H1 (cell line): ENCODE data around the gene GABARAPL1. TPM values are rescaled to one million over a fixed set of nuclear protein-coding genes. Genes with fewer than 3 reads are reported as not detected.

Source experiments
- CTCF ChIA-PET: fragments of 300-600 bp; sonication (Branson Sonifier 250); formaldehyde crosslinking; loops from one replicate; lab custom pipeline; 2021; ENCODE audit not compliant: partially characterized antibody; lab: Charles Lee
- POLR2A ChIA-PET: fragments of 300-600 bp; sonication (Branson Sonifier 250); formaldehyde crosslinking; loops from one replicate; lab custom pipeline; 2021; ENCODE audit warnings: inconsistent platforms; ENCODE audit not compliant: partially characterized antibody; lab: Charles Lee
- DNase-seq, 2 experiments: peaks; one replicate each; pipeline versions ENCODE4 v3.0.0 to v3.0.0-alpha.2; 2010 to 2022; ENCODE audit warnings: low spot score in 2 of 2, low read depth in 1 of 2, mixed read lengths in 1 of 2
- FAIRE-seq: peaks from 2 replicates; lab custom pipeline; 2011; peaks lifted over from hg19 to GRCh38; lab: Jason Lieb, UNC
- H2AFZ ChIP-seq: 2 replicates; pipeline ENCODE4 v1.8.1; 2012; ENCODE audit warnings: low read length, inconsistent platforms
- H2AK5ac ChIP-seq: 2 replicates; pipeline ENCODE4 v1.6.1; 2013; ENCODE audit warnings: low read depth, low read length
- H2BK120ac ChIP-seq: replicated peaks from 2 replicates; pipeline ENCODE3; 2013; ENCODE audit warnings: low read depth, low read length, inconsistent platforms
- H2BK12ac ChIP-seq: 2 replicates; pipeline ENCODE4 v1.6.1; 2013; ENCODE audit warnings: low read depth, low read length
- H2BK15ac ChIP-seq: 2 replicates; pipeline ENCODE4 v1.6.1; 2013; ENCODE audit warnings: low read length
- H2BK20ac ChIP-seq: 2 replicates; pipeline ENCODE4 v1.6.1; 2013; ENCODE audit warnings: low read length
- H2BK5ac ChIP-seq: 2 replicates; pipeline ENCODE4 v1.6.1; 2013; ENCODE audit warnings: low read depth, low read length
- H3K14ac ChIP-seq: 2 replicates; pipeline ENCODE4 v1.6.1; 2013; ENCODE audit warnings: inconsistent platforms; ENCODE audit not compliant: insufficient read length
- H3K18ac ChIP-seq: 2 replicates; pipeline ENCODE4 v1.6.1; 2013; ENCODE audit warnings: low read length; ENCODE audit errors: extremely low read depth
- H3K23ac ChIP-seq: 2 replicates; pipeline ENCODE4 v1.6.1; 2013; ENCODE audit warnings: inconsistent platforms; ENCODE audit not compliant: insufficient read length
- H3K23me2 ChIP-seq: 2 replicates; pipeline ENCODE4 v1.6.1; 2013; ENCODE audit warnings: low read depth, low read length
- H3K27ac ChIP-seq: 2 replicates; pipeline ENCODE4 v1.6.1; 2011; ENCODE audit warnings: low read depth, low read length, inconsistent platforms
- H3K27me3 ChIP-seq, 4 experiments: replicated peaks in 1 of 4; 1 replicate in 1 of 4; 2 replicates in 3 of 4; pipeline versions ENCODE4 v1.6.1 to v1.8.1; 2011 to 2013; ENCODE audit warnings: low read length in 3 of 4, mild to moderate bottlenecking in 3 of 4, inconsistent platforms in 2 of 4, mixed read lengths in 2 of 4, moderate library complexity in 1 of 4; ENCODE audit not compliant: control insufficient read depth in 3 of 4, insufficient read depth in 3 of 4; ENCODE audit errors: extremely low read depth in 1 of 4
- H3K36me3 ChIP-seq, 4 experiments: 2 replicates each; pipeline versions ENCODE4 v1.6.1 to v1.8.1; 2011 to 2013; ENCODE audit warnings: mild to moderate bottlenecking in 4 of 4, low read length in 3 of 4, moderate library complexity in 2 of 4, control low read depth in 1 of 4, inconsistent platforms in 1 of 4; ENCODE audit not compliant: insufficient read depth in 4 of 4, control insufficient read depth in 2 of 4
- H3K4ac ChIP-seq: replicated peaks from 2 replicates; pipeline ENCODE3; 2013; ENCODE audit warnings: low read length, low read depth, mixed read lengths, inconsistent platforms; ENCODE audit not compliant: insufficient read length
- H3K4me1 ChIP-seq, 4 experiments: replicated peaks in 1 of 4; 1 replicate in 1 of 4; 2 replicates in 3 of 4; pipeline versions ENCODE4 v1.6.1 to v1.8.1; 2011 to 2013; ENCODE audit warnings: low read length in 3 of 4, inconsistent platforms in 2 of 4, mixed read lengths in 1 of 4; ENCODE audit not compliant: insufficient read depth in 4 of 4, control insufficient read depth in 3 of 4
- H3K4me2 ChIP-seq, 2 experiments: 2 replicates each; pipeline versions ENCODE4 v1.6.1 to v1.8.1; 2011 to 2013; ENCODE audit warnings: low read depth in 2 of 2, low read length in 2 of 2, control low read depth in 1 of 2, inconsistent platforms in 1 of 2, mild to moderate bottlenecking in 1 of 2; ENCODE audit not compliant: insufficient read depth in 1 of 2
- H3K4me3 ChIP-seq, 4 experiments: fragments of 200-600, 300-600 bp in 1 of 4; sonication (generic), shearing (Covaris generic), sonication (Bioruptor Twin) in 1 of 4; 2 replicates each; pipeline versions ENCODE4 v1.5.1 to v1.8.1; 2011 to 2016; ENCODE audit warnings: low read length in 4 of 4, low read depth in 3 of 4, control low read depth in 2 of 4, inconsistent platforms in 2 of 4, mild to moderate bottlenecking in 2 of 4, mixed read lengths in 1 of 4, moderate library complexity in 1 of 4; ENCODE audit not compliant: insufficient read depth in 2 of 4; ENCODE audit errors: extremely low read depth in 1 of 4
- H3K56ac ChIP-seq: replicated peaks from 2 replicates; pipeline ENCODE3; 2013; ENCODE audit warnings: low read depth, mild to moderate bottlenecking, mixed read lengths, low read length, inconsistent platforms; ENCODE audit not compliant: insufficient read length
- H3K79me1 ChIP-seq: 2 replicates; pipeline ENCODE4 v1.6.1; 2013; ENCODE audit warnings: low read depth, low read length, control low read depth
- H3K79me2 ChIP-seq, 2 experiments: 2 replicates each; pipeline versions ENCODE4 v1.6.1 to v1.8.1; 2012 to 2013; ENCODE audit warnings: low read length in 2 of 2, mild to moderate bottlenecking in 2 of 2, inconsistent platforms in 1 of 2; ENCODE audit not compliant: insufficient read depth in 2 of 2, control insufficient read depth in 1 of 2
- H3K9ac ChIP-seq, 4 experiments: replicated peaks in 1 of 4; 1 replicate in 1 of 4; 2 replicates in 3 of 4; pipeline versions ENCODE4 v1.6.1 to v1.8.1; 2011 to 2013; ENCODE audit warnings: low read depth in 3 of 4, low read length in 3 of 4, control low read depth in 2 of 4, mild to moderate bottlenecking in 2 of 4, moderate library complexity in 2 of 4, inconsistent platforms in 1 of 4; ENCODE audit errors: extremely low read depth in 1 of 4
- H3K9me3 ChIP-seq, 2 experiments: 2 replicates each; pipeline versions ENCODE4 v1.6.1 to v1.8.1; 2012 to 2013; ENCODE audit warnings: mild to moderate bottlenecking in 2 of 2, moderate library complexity in 2 of 2, control low read depth in 1 of 2, inconsistent platforms in 1 of 2, low read depth in 1 of 2, low read length in 1 of 2, mixed read lengths in 1 of 2; ENCODE audit not compliant: insufficient read depth in 2 of 2
- H4K20me1 ChIP-seq, 2 experiments: replicated peaks in 1 of 2; 2 replicates each; pipeline versions ENCODE3 to v1.8.1; 2011 to 2013; ENCODE audit warnings: inconsistent platforms in 2 of 2, low read length in 2 of 2, mild to moderate bottlenecking in 1 of 2; ENCODE audit not compliant: insufficient read depth in 2 of 2, control insufficient read depth in 1 of 2
- H4K5ac ChIP-seq: 2 replicates; pipeline ENCODE4 v1.6.1; 2013; ENCODE audit warnings: low read length, low read depth, mixed read lengths, inconsistent platforms; ENCODE audit not compliant: insufficient read length
- H4K8ac ChIP-seq: 2 replicates; pipeline ENCODE4 v1.8.0; 2013; ENCODE audit warnings: mild to moderate bottlenecking, moderate library complexity, low read length, inconsistent platforms; ENCODE audit not compliant: insufficient read depth; ENCODE audit errors: extremely low read depth
- H4K91ac ChIP-seq: replicated peaks from 2 replicates; pipeline ENCODE3; 2013; ENCODE audit warnings: low read length, mixed read lengths, inconsistent platforms; ENCODE audit not compliant: insufficient read length
- POLR2A ChIP-seq, 2 experiments: IDR thresholded peaks; 1 replicate in 1 of 2; 2 replicates in 1 of 2; pipeline ENCODE4 v1.6.1; 2011; ENCODE audit warnings: low read depth in 2 of 2, low read length in 2 of 2, mild to moderate bottlenecking in 2 of 2; ENCODE audit errors: control extremely low read depth in 1 of 2
- WGBS, 2 experiments: shearing (Covaris generic) in 1 of 2; methylation state at CpG; one replicate each; pipeline versions ENCODE4 v1.1.6 to v1.1.7; 2013 to 2015; ENCODE audit warnings: low lambda C conversion rate in 2 of 2, mixed read lengths in 2 of 2, inconsistent platforms in 1 of 2, low coverage in 1 of 2, missing lambda C conversion rate in 1 of 2; ENCODE audit not compliant: insufficient replicate concordance in 2 of 2, insufficient coverage in 1 of 2, insufficient read length in 1 of 2; ENCODE audit errors: extremely low coverage in 1 of 2, missing lambda C conversion rate in 1 of 2; 5-methylcytosine and 5-hydroxymethylcytosine counted together
- polyA plus RNA-seq, 7 experiments: library from polyadenylated mRNA; depleted of rRNA in 3 of 7; stranded (reverse) in 5 of 7; unstranded in 2 of 7; fragments of >200 nt in 5 of 7; fragments of 200-250 nt in 2 of 7; gene quantifications; 1 replicate in 5 of 7; 2 replicates in 1 of 7; 4 replicates in 1 of 7; pipeline versions ENCODE4 v1.2.1 to v1.2.3, GENCODE V29; 2011 to 2013; ENCODE audit warnings: missing spikeins in 2 of 7, mixed read lengths in 2 of 7
- total RNA-seq: library from RNA; stranded (reverse); fragmentation: NEBNext Ultra II Directional; extraction: Animal tissue kit (Norgen Biotek cat#: 25700); gene quantifications from 2 replicates; pipeline ENCODE4 v1.2.1, GENCODE V29; 2021
- TF ChIP-seq, protein P1 (sequence below): IDR thresholded peaks from 2 replicates; pipeline ENCODE4 v1.6.1; 2011; ENCODE audit warnings: low read depth, mild to moderate bottlenecking, low read length; ENCODE audit not compliant: insufficient read depth

Gene GABARAPL1
- total and polyA plus RNA-seq, 2 of the 8 experiments (the other 6 are each of a cell fraction or from before 2014, with no cell fraction given): 56.1 to 87.9 TPM

DNA sequence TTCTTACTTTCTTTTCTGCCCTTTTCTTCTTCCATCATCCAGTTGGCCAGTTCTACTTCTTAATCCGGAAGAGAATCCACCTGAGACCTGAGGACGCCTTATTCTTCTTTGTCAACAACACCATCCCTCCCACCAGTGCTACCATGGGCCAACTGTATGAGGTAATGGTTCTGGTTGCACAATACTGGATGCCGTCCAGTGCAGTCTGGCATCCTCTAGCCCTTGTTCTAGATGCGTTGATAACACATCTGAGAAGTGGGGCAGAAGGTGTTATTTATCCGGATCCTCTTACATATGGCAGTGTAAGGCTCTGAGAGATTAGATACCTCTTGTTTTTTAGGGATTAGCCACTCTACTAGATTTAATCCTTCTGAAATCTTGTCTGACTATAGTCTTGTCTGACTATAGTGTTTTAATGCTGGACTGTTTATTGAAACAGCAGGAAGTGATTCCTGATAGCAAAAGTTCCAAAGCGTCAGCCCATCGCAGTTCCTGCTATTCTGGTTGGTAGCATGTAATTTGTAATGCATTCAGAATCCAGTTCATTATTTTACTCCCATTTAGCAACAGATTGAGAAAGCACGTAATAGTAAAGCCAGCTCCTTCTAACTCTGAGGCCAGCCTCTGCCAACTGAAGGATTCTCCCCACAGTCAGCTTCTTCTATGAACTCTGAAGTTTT is 7.9 kb downstream of the GABARAPL1 start:
- peaks cover 0 to 2% of the 10 kb centered on the region in 2 experiments for H4K20me1 ChIP-seq
- H3K4me3 ChIP-seq: no peak overlapping the region
- no peak overlapping the region for H2BK12ac ChIP-seq
- no peak overlapping the region for H3K23ac ChIP-seq
- H3K4me2 ChIP-seq: no peak overlapping the region
- no peak overlapping the region for H3K9ac ChIP-seq
- H4K8ac ChIP-seq: no peak overlapping the region; the same call in 1 of the 2 replicates
- H3K18ac ChIP-seq: no peak overlapping the region
- ChIA-PET POLR2A (no interaction called here), CTCF (no interaction called here)
- no peak overlapping the region for H4K91ac ChIP-seq
- H2AK5ac ChIP-seq: no peak overlapping the region
- no peak for TF ChIP-seq POLR2A (IDR thresholded peaks at IDR 0.05; ENCODE audit: control extremely low read depth in 1 of 2, low read depth in 2 of 2, low read length in 2 of 2)
- TF ChIP-seq, protein P1, sequence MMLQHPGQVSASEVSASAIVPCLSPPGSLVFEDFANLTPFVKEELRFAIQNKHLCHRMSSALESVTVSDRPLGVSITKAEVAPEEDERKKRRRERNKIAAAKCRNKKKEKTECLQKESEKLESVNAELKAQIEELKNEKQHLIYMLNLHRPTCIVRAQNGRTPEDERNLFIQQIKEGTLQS: no peak
- no peaks in the 10 kb centered on the region for H3K23me2 ChIP-seq
- H2AFZ ChIP-seq: no peak overlapping the region
- no peak overlapping the region for H3K27ac ChIP-seq
- H2BK15ac ChIP-seq: no peak overlapping the region
- 91% methylated on average over 8 of the region's 8 CpGs; no CpG with 5 or more reads in 1 of the 2 experiments for WGBS, 2 experiments
- H3K4ac ChIP-seq: no peak overlapping the region
- no peaks in the 10 kb centered on the region for H3K27me3 ChIP-seq
- no peaks in the 10 kb centered on the region for H3K79me1 ChIP-seq
- peaks cover 0 to 3% (median 0%) of the 10 kb centered on the region in 4 experiments; a peak in 1 of 7 replicates for H3K4me1 ChIP-seq
- no peak overlapping the region for H2BK20ac ChIP-seq
- H3K36me3 ChIP-seq: peaks cover 13 to 54% (median 44%) of the 10 kb centered on the region in 4 experiments
- H2BK120ac ChIP-seq: no peak overlapping the region
- no peak overlapping the region for H4K5ac ChIP-seq
- H3K14ac ChIP-seq: no peak overlapping the region
- H3K56ac ChIP-seq: no peak overlapping the region
- FAIRE-seq (no peak), DNase-seq (no peak)
- peaks cover 0 to 19% of the 10 kb centered on the region in 2 experiments; a peak in 2 of 4 replicates for H3K79me2 ChIP-seq
- H2BK5ac ChIP-seq: no peak overlapping the region
- H3K9me3 ChIP-seq: no peaks in the 10 kb centered on the region
